ENCODE measurements around the gene SDC4. TPM values are rescaled to one million over a fixed set of nuclear protein-coding genes. Genes with fewer than 3 reads are reported as not detected.

The SDC4 gene
- polyA plus RNA-seq, 12 donors = 6.8 to 21.4 (median 9.6) TPM; not detected in 1

GRCh38 chr20:45323731-45324130, 24.5 kb downstream of the SDC4 start:
- no peak for DNase-seq

- no peak for DNase-seq
Measured at GRCh38 chr20:45322952-45323383, 25.3 kb downstream of the SDC4 start.

GRCh38 chr20:45320948-45321595, 27.2 kb downstream of the SDC4 start:
- DNase-seq = no peak

GRCh38 chr20:45318948-45319347, 29.3 kb downstream of the SDC4 start:
- DNase-seq = no peak

- no peak for DNase-seq
Measured at GRCh38 chr20:45318386-45318939, 29.8 kb downstream of the SDC4 start.

GRCh38 chr20:45317826-45318225, 30.4 kb downstream of the SDC4 start:
- no peak for DNase-seq

GRCh38 chr20:45316150-45317080, 31.8 kb downstream of the SDC4 start:
- no peak for DNase-seq

- no peak for DNase-seq
Measured at GRCh38 chr20:45315672-45316071, 32.6 kb downstream of the SDC4 start.

GRCh38 chr20:45313943-45314342, 34.3 kb downstream of the SDC4 start:
- no peak for DNase-seq

GRCh38 chr20:45313065-45313695, 35.0 kb downstream of the SDC4 start:
- no peak for DNase-seq

- no peak for DNase-seq
Measured at GRCh38 chr20:45312241-45312640, 36.0 kb downstream of the SDC4 start.

GRCh38 chr20:45311589-45312211, 36.5 kb downstream of the SDC4 start:
- DNase-seq = no peak

GRCh38 chr20:45309075-45309474, 39.1 kb downstream of the SDC4 start:
- DNase-seq = no peak

- no peak for DNase-seq
Measured at GRCh38 chr20:45308117-45308778, 40.0 kb downstream of the SDC4 start, which contains the start of gene MATN4. Gene MATN4, minus strand, starts transcription at chr20:45308299. Its CDS starts 2,717 bp downstream, at chr20:45305582.

GRCh38 chr20:45307076-45307640, 41.1 kb downstream of the SDC4 start:
- DNase-seq = no peak

- DNase-seq = no peak
Measured at GRCh38 chr20:45306431-45306982, 41.7 kb downstream of the SDC4 start, which contains the start of gene RBPJL. Gene RBPJL, plus strand, starts transcription at chr20:45306840. Its CDS starts 83 bp downstream, at chr20:45306923.

GRCh38 chr20:45305262-45305661, 43.0 kb downstream of the SDC4 start:
- no peak for DNase-seq

- DNase-seq = no peak
Measured at GRCh38 chr20:45304464-45304999, 43.7 kb downstream of the SDC4 start.

- no peak for DNase-seq
Measured at GRCh38 chr20:45303586-45304463, 44.4 kb downstream of the SDC4 start.
